ENCODE measurements around the gene USF3.

DNA sequence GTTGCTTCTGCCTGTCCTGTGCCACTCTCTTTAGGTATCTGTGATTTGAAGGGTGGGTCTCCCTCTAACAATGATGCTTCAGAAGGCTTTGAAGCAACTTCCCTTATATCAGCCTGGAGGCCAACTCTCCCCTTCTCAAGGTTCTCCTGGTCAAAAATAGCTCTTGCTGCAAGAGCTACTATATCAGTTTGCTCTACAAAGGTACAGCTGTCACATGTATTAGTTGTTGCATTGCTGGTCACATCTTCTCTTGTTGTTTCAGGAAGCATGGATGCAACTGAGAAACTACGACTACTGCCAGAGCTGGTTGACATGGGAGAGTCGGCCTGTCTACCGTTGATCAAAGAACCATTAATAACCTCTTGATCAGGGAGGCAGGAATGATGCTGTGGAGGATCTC lies 38.3 kb downstream of the USF3 start:
- TF ChIP-seq CTCF (IDR thresholded peaks at IDR 0.05) (no peak), POLR2A (IDR thresholded peaks at IDR 0.05) (no peak)

Data from breast epithelium (tissue), 3 donors.